Adrenal gland (tissue), 5 donors: ENCODE results near the gene KRT15.

Experiments used
- CTCF ChIP-seq, 6 experiments: fragments of 450-650 bp in 4 of 6; fragments of 200-600 bp in 2 of 6; sonication (generic) in 1 of 6; IDR thresholded peaks; 1 replicate in 5 of 6; 2 replicates in 1 of 6; pipeline versions ENCODE4 v1.5.1 to v1.8.0; 2016 to 2021; ENCODE audit warnings: antibody characterized with exemption in 6 of 6, mild to moderate bottlenecking in 2 of 6, moderate library complexity in 1 of 6
- POLR2A ChIP-seq, 2 donors: fragments of 450-650 bp; IDR thresholded peaks; one replicate each; pipeline ENCODE4 v1.6.1; 2017; ENCODE audit warnings: antibody characterized with exemption in 2 of 2, mild to moderate bottlenecking in 2 of 2, moderate library complexity in 1 of 2
- donor health status: DM: no; HTN: no; CAD: no.

- TF ChIP-seq POLR2A (IDR thresholded peaks at IDR 0.05) (no peak), CTCF (IDR thresholded peaks at IDR 0.05) (no peak)
These were observed 19.3 kb upstream of the KRT15 start for GRCh38 chr17:41537990-41538389.
